Activated CD4-positive, alpha-beta T cell treated with anti-CD3 and anti-CD28 coated beads for 36 hours (primary cell): ENCODE data around the gene OLA1. TPM values are rescaled to one million over a fixed set of nuclear protein-coding genes. Genes with fewer than 3 reads are reported as not detected.

ENCODE experiments used
- ATAC-seq: fragments of 200-7000 bp; cut with Tn5 transposase; one replicate; pipeline ENCODE4 v1.10.0; 2021; ENCODE audit warnings: mild to moderate bottlenecking, moderate library complexity
- CTCF ChIA-PET: fragments of 350-600 bp; sonication (Branson Sonifier 250); formaldehyde crosslinking; loops from one replicate; lab custom pipeline; 2021; ENCODE audit warnings: antibody characterized with exemption; lab: Charles Lee
- POLR2A ChIA-PET: fragments of 350-600 bp; sonication (Branson Sonifier 250); formaldehyde crosslinking; loops from one replicate; lab custom pipeline; 2021; ENCODE audit warnings: antibody characterized with exemption, inconsistent platforms; lab: Charles Lee
- DNase-seq: peaks from one replicate; pipeline ENCODE4 v3.0.0-alpha.2; 2020
- H3K27ac Mint-ChIP-seq: one replicate; pipeline ENCODE4 v1.8.0; 2021; ENCODE audit warnings: mixed read lengths
- H3K27me3 Mint-ChIP-seq: one replicate; pipeline ENCODE4 v1.8.0; 2021; ENCODE audit warnings: mixed read lengths
- H3K36me3 Mint-ChIP-seq: one replicate; pipeline ENCODE4 v1.8.0; 2021; ENCODE audit warnings: low read depth, mixed read lengths
- H3K4me1 Mint-ChIP-seq: one replicate; pipeline ENCODE4 v1.8.0; 2021; ENCODE audit warnings: mixed read lengths
- H3K4me3 Mint-ChIP-seq: one replicate; pipeline ENCODE4 v1.8.0; 2021; ENCODE audit warnings: mild to moderate bottlenecking, moderate library complexity, mixed read lengths
- H3K9me3 Mint-ChIP-seq: one replicate; pipeline ENCODE4 v1.8.0; 2021; ENCODE audit warnings: low read depth, mixed read lengths
- intact Hi-C, 2 experiments: fragments of 100-400 bp; cut with DNase I in 1 of 2; cut with micrococcal nuclease in 1 of 2; formaldehyde crosslinking; loops; one replicate each; pipeline versions ENCODE4 v1.14.2 to v1.15.1; 2022 to 2024; cut with DNase I, micrococcal nuclease
- total RNA-seq, 2 experiments: library from RNA; stranded (reverse); gene quantifications; one replicate each; pipeline ENCODE4 v1.2.3, GENCODE V29; 2021

The OLA1 gene
- total RNA-seq, 2 experiments from 2014 or later, result 136 to 157 TPM

DNA sequence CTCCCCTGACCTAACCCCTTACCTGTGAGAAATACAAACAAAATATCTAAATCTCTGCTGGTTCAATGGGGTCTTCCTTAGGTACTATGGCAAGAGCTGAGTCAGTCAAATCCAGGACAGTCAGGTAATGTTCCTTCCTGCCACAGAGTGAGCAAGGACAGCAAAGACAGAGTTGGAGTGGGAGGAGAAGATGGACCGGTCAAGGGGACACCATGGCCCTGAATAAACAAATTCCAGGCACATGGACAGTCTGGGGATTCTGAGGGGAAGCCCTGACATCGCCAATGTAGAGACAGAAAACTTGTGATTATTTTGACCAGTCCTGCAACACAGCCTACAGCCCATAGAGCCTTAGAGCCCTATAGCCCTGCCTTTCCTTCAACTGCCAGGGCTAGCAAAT, 42.8 kb downstream of the OLA1 start:
- H3K9me3 Mint-ChIP-seq, result no peaks in the 10 kb centered on the region
- ChIA-PET POLR2A (interaction anchor here (0.6 to 0.7 kb wide), 2 partner anchors 664 to 1743 kb away, joined by 4 read pairs; no protein-coding TSS in a partner anchor), CTCF (interaction anchor here (0.7 to 1.2 kb wide), 2 partner anchors 28 to 148 kb away, joined by 3 read pairs; no protein-coding TSS in a partner anchor)
- H3K4me1 Mint-ChIP-seq, result no peaks in the 10 kb centered on the region
- H3K27me3 Mint-ChIP-seq, result no peaks in the 10 kb centered on the region
- H3K4me3 Mint-ChIP-seq, result no peak overlapping the region
- H3K27ac Mint-ChIP-seq, result no peak overlapping the region
- intact Hi-C loops, result no loop called here
- DNase-seq (no peak), ATAC-seq (no peak)
- peaks cover 4% of the 10 kb centered on the region for H3K36me3 Mint-ChIP-seq

- intact Hi-C loops, result no loop called here
- Mint-ChIP-seq H3K9me3 (no peaks in the 10 kb centered on the region), H3K27me3 (no peaks in the 10 kb centered on the region), H3K4me3 (no peak overlapping the region), H3K4me1 (no peaks in the 10 kb centered on the region), H3K36me3 (peaks cover 2% of the 10 kb centered on the region), H3K27ac (no peak overlapping the region)
- ATAC-seq (no peak), DNase-seq (no peak)
- POLR2A ChIA-PET, result no interaction called here
- CTCF ChIA-PET, result interaction anchor here (1.8 kb wide), 1 partner anchor 13 kb away, joined by 5 read pairs; no protein-coding TSS in a partner anchor
These were observed 46.1 kb downstream of the OLA1 start for GRCh38 chr2:174202188-174202587.

DNA sequence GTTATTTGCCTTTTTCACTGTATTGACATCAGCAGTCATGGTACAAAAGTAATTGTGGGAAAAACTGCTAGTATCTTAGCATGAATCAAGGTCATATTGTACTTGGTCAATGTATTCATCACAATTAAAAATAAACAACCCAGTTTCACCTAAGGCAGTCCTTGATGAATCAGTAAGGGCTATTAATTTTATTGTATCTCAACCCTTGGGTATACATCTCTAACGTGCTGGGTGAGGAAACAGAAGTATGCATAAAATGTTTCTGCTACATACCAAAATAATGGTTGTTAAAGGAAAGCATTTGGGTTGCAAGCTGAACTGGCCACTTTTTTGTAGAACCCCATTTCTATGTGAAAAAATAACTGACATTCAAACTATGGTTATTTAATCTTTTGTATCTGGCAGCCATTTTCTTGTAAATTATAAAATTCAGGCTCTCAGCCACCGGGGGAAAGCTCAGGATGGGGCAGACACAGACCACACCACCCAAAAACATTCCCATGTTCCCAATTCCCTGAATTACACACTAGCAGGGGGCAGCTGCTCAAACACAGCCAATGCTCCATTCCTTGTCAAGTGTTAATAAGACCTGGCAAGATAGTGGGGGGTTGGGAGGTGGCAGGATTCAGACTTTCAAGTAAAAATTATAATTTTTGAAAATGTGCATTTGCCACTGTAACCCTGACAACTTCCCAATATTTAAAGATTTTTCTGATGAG, 49.3 kb downstream of the OLA1 start:
- intact Hi-C loops, result no loop called here
- H3K4me3 Mint-ChIP-seq, result no peak overlapping the region
- H3K36me3 Mint-ChIP-seq, result no peaks in the 10 kb centered on the region
- CTCF ChIA-PET, result no interaction called here
- H3K4me1 Mint-ChIP-seq, result no peaks in the 10 kb centered on the region
- POLR2A ChIA-PET, result no interaction called here
- no peaks in the 10 kb centered on the region for H3K27me3 Mint-ChIP-seq
- H3K9me3 Mint-ChIP-seq, result no peaks in the 10 kb centered on the region
- no peak overlapping the region for H3K27ac Mint-ChIP-seq
- ATAC-seq, result no peak
- DNase-seq, result no peak

DNA sequence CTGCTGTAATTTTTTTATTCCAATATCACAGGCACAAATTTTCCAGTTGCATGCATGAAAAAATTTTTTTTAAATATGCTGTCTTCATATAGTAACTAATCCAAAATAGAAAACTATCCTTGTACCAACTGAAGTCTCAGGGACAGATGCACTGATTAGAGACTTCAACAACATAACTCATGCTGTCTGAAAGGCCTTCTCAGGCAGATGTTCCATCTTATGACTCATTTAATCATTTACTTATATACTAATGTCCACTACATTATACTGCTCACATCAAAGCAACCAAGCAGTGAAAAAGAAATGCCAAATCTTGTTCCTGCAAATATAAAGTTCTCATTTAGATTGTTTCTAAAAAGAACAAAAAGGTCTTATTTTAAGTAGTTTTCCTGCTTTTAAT, 53.1 kb downstream of the OLA1 start:
- DNase-seq (no peak), ATAC-seq (no peak)
- no peak overlapping the region for H3K27ac Mint-ChIP-seq
- H3K27me3 Mint-ChIP-seq, result no peaks in the 10 kb centered on the region
- CTCF ChIA-PET, result no interaction called here
- H3K36me3 Mint-ChIP-seq, result no peaks in the 10 kb centered on the region
- H3K9me3 Mint-ChIP-seq, result no peaks in the 10 kb centered on the region
- POLR2A ChIA-PET, result no interaction called here
- intact Hi-C loops, result no loop called here
- no peaks in the 10 kb centered on the region for H3K4me1 Mint-ChIP-seq
- no peak overlapping the region for H3K4me3 Mint-ChIP-seq

DNA sequence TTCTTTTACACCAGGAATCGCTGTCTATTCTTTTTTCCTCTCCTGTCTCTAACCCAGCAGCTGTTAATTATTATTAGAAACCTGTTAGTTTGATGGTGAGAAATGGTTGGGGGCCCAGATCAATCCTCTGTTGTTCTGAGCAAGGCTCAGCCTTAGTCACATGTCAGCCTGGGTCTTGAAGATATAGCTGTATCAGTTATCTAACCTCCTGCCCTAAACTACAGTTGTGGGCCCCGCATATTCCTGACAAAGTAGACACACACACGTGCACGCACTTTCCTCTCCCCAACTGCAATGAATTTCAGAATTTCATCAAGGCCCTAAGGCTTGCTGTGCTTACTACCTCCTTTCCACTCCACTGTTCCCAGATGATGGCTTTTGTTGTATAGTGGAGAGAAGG, 54.6 kb downstream of the OLA1 start:
- ChIA-PET POLR2A (no interaction called here), CTCF (interaction anchor here (1.3 kb wide), 1 partner anchor 42 kb away, joined by 3 read pairs; no protein-coding TSS in a partner anchor)
- H3K4me3 Mint-ChIP-seq, result no peak overlapping the region
- intact Hi-C loops, result no loop called here
- ATAC-seq, result no peak
- H3K9me3 Mint-ChIP-seq, result no peaks in the 10 kb centered on the region
- peaks cover 7% of the 10 kb centered on the region for H3K4me1 Mint-ChIP-seq
- DNase-seq, result no peak
- no peaks in the 10 kb centered on the region for H3K27me3 Mint-ChIP-seq
- no peaks in the 10 kb centered on the region for H3K36me3 Mint-ChIP-seq
- H3K27ac Mint-ChIP-seq, result no peak overlapping the region

- Mint-ChIP-seq H3K4me1 (peaks cover 7% of the 10 kb centered on the region), H3K36me3 (peaks cover 4% of the 10 kb centered on the region), H3K4me3 (no peak overlapping the region), H3K27ac (no peak overlapping the region), H3K27me3 (no peaks in the 10 kb centered on the region), H3K9me3 (no peaks in the 10 kb centered on the region)
- CTCF ChIA-PET, result interaction anchor here (1.2 kb wide), 1 partner anchor 13 kb away, joined by 4 read pairs; no protein-coding TSS in a partner anchor
- DNase-seq, result no peak
- ATAC-seq, result no peak
- POLR2A ChIA-PET, result no interaction called here
- intact Hi-C loops, result no loop called here
These were observed 55.7 kb downstream of the OLA1 start for GRCh38 chr2:174192664-174193063.

DNA sequence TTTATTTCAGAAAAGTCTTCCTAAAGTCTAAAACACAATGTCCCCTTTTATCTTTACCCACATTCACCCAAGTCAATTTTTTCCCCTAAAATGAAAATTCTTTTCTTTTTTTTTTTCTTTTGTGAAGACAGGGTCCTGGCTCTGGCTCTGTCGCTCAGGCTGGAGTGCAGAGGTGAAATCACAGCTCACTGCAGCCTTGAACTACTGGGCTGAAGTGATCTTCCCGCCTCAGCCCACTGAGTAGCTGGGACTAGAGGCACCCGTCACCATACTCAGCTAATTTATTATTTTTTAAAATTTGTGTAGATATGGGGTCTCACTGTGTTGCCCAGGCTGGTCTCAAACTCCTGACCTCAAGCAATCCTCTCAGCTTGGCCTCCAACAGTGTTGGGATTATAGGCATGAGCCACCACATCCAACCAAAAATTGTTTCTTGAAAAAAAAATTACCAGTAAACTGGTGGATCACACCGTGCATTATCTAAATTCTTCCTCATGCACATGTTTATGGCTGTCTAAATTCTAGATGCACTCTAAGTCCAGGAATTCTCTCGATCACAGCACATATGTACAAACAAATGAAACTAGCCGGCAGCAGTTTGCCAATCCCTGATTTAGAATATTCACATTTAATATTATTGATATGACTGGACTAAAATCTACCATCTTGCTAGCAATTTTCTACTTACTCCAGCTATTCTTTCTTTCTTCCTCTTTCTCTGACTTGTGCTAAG, 56.8 kb downstream of the OLA1 start:
- no peak overlapping the region for H3K4me3 Mint-ChIP-seq
- no peak for ATAC-seq
- H3K27ac Mint-ChIP-seq, result no peak overlapping the region
- CTCF ChIA-PET, result no interaction called here
- no peaks in the 10 kb centered on the region for H3K9me3 Mint-ChIP-seq
- intact Hi-C loops, result no loop called here
- no peak for DNase-seq
- POLR2A ChIA-PET, result no interaction called here
- H3K4me1 Mint-ChIP-seq, result peaks cover 7% of the 10 kb centered on the region
- no peaks in the 10 kb centered on the region for H3K27me3 Mint-ChIP-seq
- H3K36me3 Mint-ChIP-seq, result peaks cover 9% of the 10 kb centered on the region

GRCh38 chr2:174184915-174185314, 63.4 kb downstream of the OLA1 start:
- CTCF ChIA-PET, result interaction anchor here (0.5 kb wide), 1 partner anchor 43 kb away, joined by 3 read pairs; no protein-coding TSS in a partner anchor
- intact Hi-C loops, result no loop called here
- Mint-ChIP-seq H3K36me3 (peaks cover 20% of the 10 kb centered on the region), H3K4me1 (peaks cover 7% of the 10 kb centered on the region), H3K27me3 (no peaks in the 10 kb centered on the region), H3K4me3 (no peak overlapping the region), H3K9me3 (no peaks in the 10 kb centered on the region), H3K27ac (no peak overlapping the region)
- POLR2A ChIA-PET, result no interaction called here
- ATAC-seq, result no peak
- DNase-seq, result no peak

DNA sequence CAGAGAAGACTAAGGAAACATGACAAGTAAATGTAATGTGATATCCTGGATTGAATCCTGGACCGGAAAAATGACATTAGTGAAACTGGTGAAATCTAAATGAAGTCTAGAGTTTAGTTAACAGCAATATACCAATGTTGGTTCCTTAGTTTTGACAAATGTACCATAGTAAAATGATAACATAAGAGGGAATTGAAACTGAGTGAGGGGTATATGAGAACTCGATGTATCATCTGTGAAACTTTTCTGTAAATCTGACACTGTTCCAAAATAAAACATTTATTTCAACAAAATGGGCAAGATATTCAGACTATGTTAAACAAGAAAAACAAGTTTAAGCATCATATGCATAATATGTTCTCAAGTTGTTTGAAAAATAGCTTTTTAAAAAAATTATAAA, 63.8 kb downstream of the OLA1 start:
- ChIA-PET CTCF (interaction anchor here (0.5 kb wide), 1 partner anchor 42 kb away, joined by 3 read pairs; no protein-coding TSS in a partner anchor), POLR2A (no interaction called here)
- H3K9me3 Mint-ChIP-seq, result no peaks in the 10 kb centered on the region
- peaks cover 4% of the 10 kb centered on the region for H3K4me1 Mint-ChIP-seq
- DNase-seq, result no peak
- no peak overlapping the region for H3K4me3 Mint-ChIP-seq
- peaks cover 20% of the 10 kb centered on the region for H3K36me3 Mint-ChIP-seq
- intact Hi-C loops, result no loop called here
- H3K27ac Mint-ChIP-seq, result no peak overlapping the region
- ATAC-seq, result no peak
- H3K27me3 Mint-ChIP-seq, result no peaks in the 10 kb centered on the region

DNA sequence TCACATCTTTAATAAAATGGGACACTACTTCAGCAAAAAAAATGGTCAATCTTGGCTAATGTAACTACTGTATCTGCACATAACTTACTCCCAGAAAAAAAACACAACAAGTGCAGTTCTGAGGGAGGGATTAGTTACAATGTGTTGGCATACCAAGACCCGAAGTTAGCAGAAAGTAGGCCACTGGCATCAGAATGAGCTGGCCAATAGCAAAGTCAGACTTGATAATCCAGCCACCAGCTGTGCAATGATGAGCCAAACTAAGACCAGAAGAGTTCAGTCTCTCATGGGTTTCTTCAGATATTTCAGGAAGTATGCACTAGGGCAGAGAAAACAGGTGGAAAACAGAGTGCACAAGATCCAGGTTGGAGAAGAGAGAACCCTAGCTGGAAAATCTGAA, 65.3 kb downstream of the OLA1 start:
- no peaks in the 10 kb centered on the region for H3K4me1 Mint-ChIP-seq
- no peak for ATAC-seq
- intact Hi-C loops, result no loop called here
- ChIA-PET POLR2A (no interaction called here), CTCF (no interaction called here)
- DNase-seq, result no peak
- H3K36me3 Mint-ChIP-seq, result peaks cover 23% of the 10 kb centered on the region
- no peak overlapping the region for H3K4me3 Mint-ChIP-seq
- H3K27me3 Mint-ChIP-seq, result no peaks in the 10 kb centered on the region
- no peaks in the 10 kb centered on the region for H3K9me3 Mint-ChIP-seq
- H3K27ac Mint-ChIP-seq, result no peak overlapping the region

DNA sequence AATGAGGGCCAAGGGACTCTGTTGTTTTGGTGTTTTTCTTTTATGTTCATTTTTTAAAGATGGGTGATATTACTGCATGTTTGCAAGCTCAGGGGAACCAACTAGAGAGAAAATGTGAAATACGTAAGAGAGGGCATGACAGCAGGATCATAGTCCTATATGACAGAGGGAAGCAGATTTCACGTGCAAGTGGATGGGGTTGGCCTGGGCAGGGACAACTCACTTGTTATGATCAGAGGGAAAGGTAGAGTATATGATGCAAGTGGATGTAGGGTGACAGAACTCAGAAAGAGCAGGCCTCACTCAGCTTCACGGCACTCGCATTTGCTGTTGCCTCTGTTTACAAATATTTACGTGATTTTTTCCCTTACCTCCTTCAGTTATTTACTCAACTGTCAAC, 67.0 kb downstream of the OLA1 start:
- CTCF ChIA-PET, result no interaction called here

More for the DNA sequence above, 67.0 kb downstream of the OLA1 start:
- Mint-ChIP-seq H3K36me3 (peaks cover 19% of the 10 kb centered on the region), H3K4me3 (no peak overlapping the region), H3K9me3 (no peaks in the 10 kb centered on the region), H3K27me3 (no peaks in the 10 kb centered on the region), H3K4me1 (no peaks in the 10 kb centered on the region), H3K27ac (no peak overlapping the region)
- intact Hi-C loops, result no loop called here
- POLR2A ChIA-PET, result interaction anchor here (0.6 kb wide), 1 partner anchor 38 kb away, joined by 5 read pairs; no protein-coding TSS in a partner anchor
- DNase-seq, result no peak
- no peak for ATAC-seq
